AG04450 (cell line): ENCODE measurements around the gene MED13. TPM values are rescaled to one million over a fixed set of nuclear protein-coding genes. Genes with fewer than 3 reads are reported as not detected.

ENCODE experiments used
- CTCF ChIA-PET: fragments of 300-600, 350-600 bp; formaldehyde crosslinking; extraction: SDS; loops from one replicate; lab custom pipeline; 2022; ENCODE audit warnings: antibody characterized with exemption, inconsistent platforms; lab: Charles Lee
- POLR2A ChIA-PET: fragments of 350-600 bp; formaldehyde crosslinking; extraction: SDS; loops from one replicate; lab custom pipeline; 2021; ENCODE audit warnings: antibody characterized with exemption, inconsistent platforms; lab: Yijun Ruan, JAX
- DNase-seq: peaks from one replicate; pipeline ENCODE4 v3.0.0-alpha.2; 2011; ENCODE audit warnings: low read depth, low spot score
- H3K27ac ChIP-seq: one replicate; pipeline ENCODE4 v1.5.1; 2012; ENCODE audit warnings: low read depth, low read length, control low read depth
- H3K27me3 ChIP-seq: one replicate; pipeline ENCODE4 v1.6.0; 2012; ENCODE audit warnings: low read length; ENCODE audit not compliant: control insufficient read depth, insufficient read depth
- H3K4me3 ChIP-seq: 2 replicates; pipeline ENCODE4 v1.5.1; 2011; ENCODE audit warnings: mild to moderate bottlenecking, low read depth, low read length, control low read depth
- H3K9me3 ChIP-seq: 2 replicates; pipeline ENCODE4 v1.5.1; 2012; ENCODE audit warnings: low read length; ENCODE audit not compliant: control insufficient read depth, insufficient read depth
- polyA plus RNA-seq: library from polyadenylated mRNA; depleted of rRNA; stranded (reverse); fragments of >200 nt; gene quantifications from 2 replicates; pipeline ENCODE4 v1.2.3, GENCODE V29; 2011
- TF ChIP-seq, protein P1 (sequence below): IDR thresholded peaks from 2 replicates; pipeline ENCODE4 v1.5.1; 2011; ENCODE audit warnings: low read depth, low read length, control low read depth, inconsistent platforms

The MED13 gene
- polyA plus RNA-seq, 1 experiment = 35.2 TPM

DNA sequence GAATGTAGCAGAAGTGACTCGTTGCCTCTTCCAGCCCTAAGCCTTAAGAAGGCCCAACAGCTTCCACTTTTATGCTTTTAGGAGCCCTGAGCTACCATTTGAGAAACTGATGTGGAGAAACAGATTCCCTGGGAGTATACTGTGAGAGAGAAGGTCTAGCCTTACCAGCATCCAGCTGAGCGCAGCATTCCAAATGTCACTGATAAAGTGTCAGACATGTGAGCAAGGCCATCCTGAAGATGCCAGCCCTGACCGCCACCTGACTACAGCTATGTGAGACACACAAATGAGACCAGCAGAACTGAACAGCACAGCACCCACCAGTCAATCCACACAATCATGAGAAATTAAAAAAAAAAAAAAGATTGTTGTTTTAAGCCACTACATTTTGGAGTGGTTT, 18.6 kb upstream of the MED13 start:
- TF ChIP-seq, protein P1, sequence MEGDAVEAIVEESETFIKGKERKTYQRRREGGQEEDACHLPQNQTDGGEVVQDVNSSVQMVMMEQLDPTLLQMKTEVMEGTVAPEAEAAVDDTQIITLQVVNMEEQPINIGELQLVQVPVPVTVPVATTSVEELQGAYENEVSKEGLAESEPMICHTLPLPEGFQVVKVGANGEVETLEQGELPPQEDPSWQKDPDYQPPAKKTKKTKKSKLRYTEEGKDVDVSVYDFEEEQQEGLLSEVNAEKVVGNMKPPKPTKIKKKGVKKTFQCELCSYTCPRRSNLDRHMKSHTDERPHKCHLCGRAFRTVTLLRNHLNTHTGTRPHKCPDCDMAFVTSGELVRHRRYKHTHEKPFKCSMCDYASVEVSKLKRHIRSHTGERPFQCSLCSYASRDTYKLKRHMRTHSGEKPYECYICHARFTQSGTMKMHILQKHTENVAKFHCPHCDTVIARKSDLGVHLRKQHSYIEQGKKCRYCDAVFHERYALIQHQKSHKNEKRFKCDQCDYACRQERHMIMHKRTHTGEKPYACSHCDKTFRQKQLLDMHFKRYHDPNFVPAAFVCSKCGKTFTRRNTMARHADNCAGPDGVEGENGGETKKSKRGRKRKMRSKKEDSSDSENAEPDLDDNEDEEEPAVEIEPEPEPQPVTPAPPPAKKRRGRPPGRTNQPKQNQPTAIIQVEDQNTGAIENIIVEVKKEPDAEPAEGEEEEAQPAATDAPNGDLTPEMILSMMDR = no peak
- Histone ChIP-seq H3K27me3 (peaks cover 3% of the 10 kb centered on the region), H3K9me3 (no peaks in the 10 kb centered on the region), H3K27ac (no peak overlapping the region), H3K4me3 (no peak overlapping the region)
- ChIA-PET POLR2A (no interaction called here), CTCF (interaction anchor here (0.7 kb wide), 1 partner anchor 12 kb away, joined by 5 read pairs; no protein-coding TSS in a partner anchor)
- no peak for DNase-seq

DNA sequence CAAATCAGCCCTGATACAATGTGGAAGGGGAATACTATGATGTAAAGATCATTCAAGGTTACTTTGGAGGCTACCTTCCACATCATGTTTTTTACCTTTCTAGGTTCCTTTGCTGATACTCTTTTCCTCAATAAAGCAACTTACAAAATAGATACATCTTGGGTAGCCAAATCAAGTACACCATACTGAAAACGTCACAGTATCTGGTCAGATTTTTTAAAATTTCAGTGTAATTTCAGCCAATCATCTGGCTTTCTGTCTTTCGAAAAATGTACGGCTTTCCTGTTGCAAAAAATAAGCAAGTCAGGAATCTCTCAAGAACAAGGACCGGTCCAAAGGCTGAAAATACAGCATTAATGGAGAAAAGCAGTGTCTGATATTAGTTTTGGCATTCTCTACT, 15.6 kb upstream of the MED13 start:
- CTCF ChIA-PET = no interaction called here

DNA sequence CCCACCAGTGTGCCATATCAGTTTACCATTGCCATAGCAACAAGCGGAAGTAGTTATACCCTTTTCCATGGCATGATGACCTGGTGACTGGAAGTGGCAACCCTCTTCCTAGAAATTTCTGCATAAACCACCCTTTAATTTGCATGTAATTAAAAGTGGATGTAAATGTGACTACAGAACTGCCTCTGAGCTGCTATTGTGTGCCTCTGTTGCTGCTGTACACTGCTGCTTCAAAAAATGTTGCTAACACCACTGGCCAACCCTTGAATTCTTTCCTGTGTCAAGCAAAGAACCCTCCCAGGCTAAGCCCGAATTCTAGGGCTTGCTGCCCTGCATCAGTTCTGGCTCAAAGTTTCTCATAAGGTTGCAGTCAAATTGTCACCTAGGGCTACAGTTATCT, 12.9 kb upstream of the MED13 start:
- ChIA-PET POLR2A (no interaction called here), CTCF (interaction anchor here (4.1 kb wide), 1 partner anchor 12 kb away, joined by 24 read pairs; no protein-coding TSS in a partner anchor)
- no peak overlapping the region for H3K27ac ChIP-seq
- H3K27me3 ChIP-seq = peaks cover 9% of the 10 kb centered on the region
- no peak for DNase-seq
- no peak overlapping the region for H3K4me3 ChIP-seq
- no peaks in the 10 kb centered on the region for H3K9me3 ChIP-seq
- TF ChIP-seq, protein P1 = no peak

More for the DNA sequence above, 15.6 kb upstream of the MED13 start:
- TF ChIP-seq, protein P1 = no peak
- Histone ChIP-seq H3K27me3 (peaks cover 9% of the 10 kb centered on the region), H3K4me3 (no peak overlapping the region), H3K27ac (no peak overlapping the region), H3K9me3 (no peaks in the 10 kb centered on the region)
- DNase-seq = no peak
- POLR2A ChIA-PET = no interaction called here

DNA sequence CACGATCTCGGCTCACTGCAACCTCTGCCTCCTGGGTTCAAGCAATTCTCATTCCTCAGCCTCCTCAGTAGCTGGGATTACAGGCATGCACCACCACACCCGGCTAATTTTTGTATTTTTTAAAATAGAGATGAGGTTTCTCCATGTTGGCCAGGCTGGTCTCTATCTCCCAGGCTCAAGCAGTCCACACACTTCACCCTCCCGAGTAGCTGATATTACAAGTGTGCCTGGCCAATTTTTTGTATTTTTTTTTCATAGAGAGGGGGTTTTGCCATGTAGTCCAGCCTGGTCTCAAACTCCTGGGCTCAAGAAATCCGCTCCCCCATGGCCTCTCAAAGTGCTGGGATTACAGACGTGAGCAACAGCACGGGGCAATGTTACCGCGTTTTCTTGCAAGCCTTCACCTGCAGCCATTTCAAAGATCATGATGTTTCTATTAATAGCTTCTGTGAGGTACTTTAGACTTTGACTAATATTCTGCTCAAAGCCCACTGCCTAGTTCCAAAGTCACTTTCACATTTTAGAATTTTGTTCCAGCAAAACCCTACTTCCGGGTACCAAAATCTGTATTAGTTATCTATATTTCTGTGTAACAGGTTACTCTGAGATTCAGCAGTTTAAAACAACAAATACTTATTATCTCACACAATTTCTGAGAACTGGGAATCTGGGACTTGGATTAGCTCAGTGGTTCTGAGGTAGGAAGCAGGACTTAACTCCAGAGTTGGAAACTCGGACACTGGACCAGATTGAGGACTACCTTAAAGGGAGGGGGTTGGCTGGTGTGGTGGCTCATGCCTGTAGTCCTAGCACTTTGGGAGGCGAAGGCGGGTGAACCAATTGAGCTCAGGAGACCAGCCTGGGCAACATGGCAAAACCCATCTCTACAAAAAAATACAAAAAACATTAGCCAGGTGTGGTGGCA, 12.0 kb upstream of the MED13 start:
- Histone ChIP-seq H3K27ac (no peak overlapping the region), H3K4me3 (no peak overlapping the region), H3K27me3 (peaks cover 9% of the 10 kb centered on the region), H3K9me3 (no peaks in the 10 kb centered on the region)
- CTCF ChIA-PET = interaction anchor here (4.1 kb wide), 1 partner anchor 11 kb away, joined by 24 read pairs; no protein-coding TSS in a partner anchor
- POLR2A ChIA-PET = interaction anchor here (1.0 kb wide), 1 partner anchor 11 kb away, joined by 3 read pairs; no protein-coding TSS in a partner anchor
- TF ChIP-seq, protein P1 = no peak
- no peak for DNase-seq
